ENCODE measurements around the gene MICB.

The MICB gene

GRCh38 chr6:31513456-31514165, 15.7 kb downstream of the MICB start:
- no peak for DNase-seq

- DNase-seq = no peak
Measured at GRCh38 chr6:31521835-31522234, 23.9 kb downstream of the MICB start.

GRCh38 chr6:31525553-31525931, 27.6 kb downstream of the MICB start:
- no peak for DNase-seq

GRCh38 chr6:31525932-31526591, 28.1 kb downstream of the MICB start:
- DNase-seq = no peak

GRCh38 chr6:31528307-31528777, 30.4 kb downstream of the MICB start:
- no peak for DNase-seq

- no peak for DNase-seq
Measured at GRCh38 chr6:31528821-31529328, 30.9 kb downstream of the MICB start, which contains the start of gene MCCD1. Gene MCCD1, plus strand, starts transcription at chr6:31528962. Its CDS starts 53 bp downstream, at chr6:31529015.

- DNase-seq = no peak
Measured at GRCh38 chr6:31529329-31530150, 31.6 kb downstream of the MICB start.

- no peak for DNase-seq
Measured at GRCh38 chr6:31530659-31531058, 32.7 kb downstream of the MICB start.

- DNase-seq = no peak
Measured at GRCh38 chr6:31531162-31531561, 33.2 kb downstream of the MICB start.

GRCh38 chr6:31531771-31532643, 34.1 kb downstream of the MICB start:
- DNase-seq = no peak

GRCh38 chr6:31532644-31533454, 34.9 kb downstream of the MICB start:
- no peak for DNase-seq

GRCh38 chr6:31533455-31533841, 35.5 kb downstream of the MICB start:
- no peak for DNase-seq

GRCh38 chr6:31534011-31534410, 36.1 kb downstream of the MICB start:
- DNase-seq = no peak

GRCh38 chr6:31534521-31535040, 36.6 kb downstream of the MICB start:
- no peak for DNase-seq

- no peak for DNase-seq
Measured at GRCh38 chr6:31535538-31536324, 37.8 kb downstream of the MICB start.

- DNase-seq = no peak
Measured at GRCh38 chr6:31538805-31539400, 41.0 kb downstream of the MICB start.

GRCh38 chr6:31540640-31541039, 42.7 kb downstream of the MICB start:
- no peak for DNase-seq

- DNase-seq = no peak
Measured at GRCh38 chr6:31541059-31541657, 43.2 kb downstream of the MICB start.

Data from NCI-H1048 (cell line).